Daoy (cell line): ENCODE measurements around the gene STX12. TPM values are rescaled to one million over a fixed set of nuclear protein-coding genes. Genes with fewer than 3 reads are reported as not detected.
A peak's percentile ranks its signal among the peaks of the same experiment; 100 is the strongest.
"Not testable (repeated sequence)": the region's sequence is repeated elsewhere in the genome, so short reads cannot be mapped to it uniquely, and the experiment has no call there.

ENCODE experiments used
- DNase-seq: peaks from one replicate; pipeline ENCODE4 v3.0.0-alpha.2; 2015; ENCODE audit warnings: low read depth
- total RNA-seq: library from RNA; depleted of rRNA; stranded (reverse); fragments of >200 nt; shearing (Covaris generic); gene quantifications from 2 replicates; pipeline ENCODE4 v1.2.3, GENCODE V29; 2014; rRNA removed

Gene STX12
- total RNA-seq, 1 experiment from 2014 or later = 36.8 TPM

DNA sequence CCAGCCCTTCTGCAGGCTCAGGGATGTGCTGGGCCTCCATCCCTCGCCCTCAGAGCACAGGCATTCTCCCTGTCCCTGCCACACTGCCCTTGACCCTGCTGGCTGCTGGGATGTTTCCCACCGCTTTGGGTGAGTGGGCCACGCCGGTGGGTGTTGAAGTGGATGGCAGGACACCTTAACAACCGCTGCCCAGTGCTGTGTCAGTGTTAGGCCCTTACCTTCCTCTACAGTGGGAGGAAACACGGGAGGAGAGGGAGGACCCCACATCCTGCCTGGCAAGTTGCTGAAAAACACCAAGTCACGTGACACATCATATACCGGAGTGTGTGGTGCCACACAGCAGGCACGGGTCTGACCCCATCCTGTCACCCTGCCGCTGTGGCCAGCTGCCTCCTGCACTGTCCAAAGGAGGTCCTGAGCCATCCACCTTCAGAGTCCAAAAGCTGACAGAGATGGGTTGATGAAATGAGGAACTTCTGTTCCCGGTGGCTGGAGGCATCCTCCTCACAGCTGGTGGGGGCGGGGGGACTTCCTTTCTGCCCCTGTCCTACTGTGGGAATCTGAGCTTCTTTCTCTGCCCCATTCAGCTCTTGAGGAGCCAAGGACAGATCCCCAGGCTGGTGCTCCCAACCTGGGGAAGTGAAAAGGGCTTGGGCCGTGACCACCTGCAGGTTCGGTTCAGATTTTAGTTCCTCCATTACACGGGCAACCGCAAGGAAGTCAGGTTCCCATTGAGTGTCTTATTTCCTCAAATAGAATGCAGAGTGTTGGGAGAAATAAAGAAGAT lies 96.1 kb downstream of the STX12 start:
- no peak for DNase-seq

DNA sequence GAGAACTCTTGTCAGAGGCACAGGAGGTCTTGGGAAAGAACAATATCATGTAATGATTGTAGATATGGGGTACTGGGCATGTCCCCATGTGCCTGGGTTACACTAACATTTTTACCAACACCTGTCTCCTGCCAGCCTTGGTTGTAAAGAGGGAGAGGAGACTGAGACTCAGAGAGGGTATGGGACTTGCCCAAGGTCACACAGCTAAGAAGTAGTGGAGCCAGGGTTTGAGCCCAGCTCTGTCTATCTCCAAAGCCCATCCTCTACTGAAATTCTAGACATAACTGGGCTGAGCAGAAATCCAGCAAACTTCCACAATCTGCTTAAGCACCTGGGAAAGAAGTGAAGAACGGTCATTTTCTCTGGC lies 96.7 kb downstream of the STX12 start:
- DNase-seq = no peak

DNA sequence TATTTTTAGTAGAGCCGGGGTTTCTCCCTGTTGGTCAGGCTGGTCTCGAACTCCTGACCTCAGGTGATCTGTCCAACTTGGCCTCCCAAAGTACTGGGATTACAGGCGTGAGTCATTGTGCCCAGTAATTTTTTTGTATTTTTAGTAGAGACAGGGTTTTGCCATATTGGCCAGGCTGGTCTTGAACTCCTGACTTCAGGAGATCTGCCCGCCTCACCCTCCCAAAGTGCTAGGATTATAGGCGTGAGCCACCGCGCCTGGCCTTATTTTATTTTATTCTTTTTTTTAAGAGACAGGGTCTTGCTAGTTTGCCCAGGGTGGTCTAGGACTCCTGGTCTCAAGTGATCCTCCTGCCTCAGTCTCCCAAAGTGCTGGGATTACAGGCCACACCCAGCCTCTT lies 98.1 kb downstream of the STX12 start:
- DNase-seq = not testable (repeated sequence)

DNA sequence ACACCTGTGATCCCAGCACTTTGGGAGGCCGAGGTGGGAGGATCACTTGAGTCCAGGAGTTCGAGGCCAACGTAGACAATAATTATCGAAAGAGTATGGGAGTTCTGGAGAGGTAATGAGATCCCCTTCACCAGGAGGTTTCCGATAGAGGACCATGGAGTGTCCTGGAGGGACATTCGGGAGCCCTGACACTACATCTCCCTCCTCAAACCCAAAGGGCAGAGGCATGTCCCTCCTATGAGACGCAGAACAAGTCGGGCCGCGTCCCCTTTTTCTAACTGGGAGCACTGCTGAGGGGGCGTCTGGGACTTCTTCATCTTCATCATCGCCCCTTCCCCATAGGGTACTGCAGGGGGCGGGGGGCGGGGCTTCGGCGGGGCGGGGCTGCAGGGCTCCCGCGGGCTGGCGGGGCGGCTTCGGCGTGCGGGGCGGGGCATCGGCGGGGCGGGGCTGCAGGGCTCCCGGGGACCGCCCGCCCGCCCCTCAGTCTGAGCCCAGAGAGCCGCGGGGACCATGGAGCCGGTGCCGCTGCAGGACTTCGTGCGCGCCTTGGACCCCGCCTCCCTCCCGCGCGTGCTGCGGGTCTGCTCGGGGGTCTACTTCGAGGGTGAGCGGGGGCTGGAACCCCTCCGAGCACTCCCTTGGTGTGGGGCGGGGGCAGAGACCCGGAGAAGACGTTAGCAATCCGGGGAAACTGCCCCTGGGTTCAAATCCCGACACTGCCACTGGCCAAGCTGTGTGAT lies 99.2 kb downstream of the STX12 start, which contains the start of gene THEMIS2:
TSS of gene THEMIS2 (plus strand) at position 486 of the 743 bp plus-strand sequence. CDS start at position 514, 28 bp downstream.
- peak; percentile 78 for DNase-seq

DNA sequence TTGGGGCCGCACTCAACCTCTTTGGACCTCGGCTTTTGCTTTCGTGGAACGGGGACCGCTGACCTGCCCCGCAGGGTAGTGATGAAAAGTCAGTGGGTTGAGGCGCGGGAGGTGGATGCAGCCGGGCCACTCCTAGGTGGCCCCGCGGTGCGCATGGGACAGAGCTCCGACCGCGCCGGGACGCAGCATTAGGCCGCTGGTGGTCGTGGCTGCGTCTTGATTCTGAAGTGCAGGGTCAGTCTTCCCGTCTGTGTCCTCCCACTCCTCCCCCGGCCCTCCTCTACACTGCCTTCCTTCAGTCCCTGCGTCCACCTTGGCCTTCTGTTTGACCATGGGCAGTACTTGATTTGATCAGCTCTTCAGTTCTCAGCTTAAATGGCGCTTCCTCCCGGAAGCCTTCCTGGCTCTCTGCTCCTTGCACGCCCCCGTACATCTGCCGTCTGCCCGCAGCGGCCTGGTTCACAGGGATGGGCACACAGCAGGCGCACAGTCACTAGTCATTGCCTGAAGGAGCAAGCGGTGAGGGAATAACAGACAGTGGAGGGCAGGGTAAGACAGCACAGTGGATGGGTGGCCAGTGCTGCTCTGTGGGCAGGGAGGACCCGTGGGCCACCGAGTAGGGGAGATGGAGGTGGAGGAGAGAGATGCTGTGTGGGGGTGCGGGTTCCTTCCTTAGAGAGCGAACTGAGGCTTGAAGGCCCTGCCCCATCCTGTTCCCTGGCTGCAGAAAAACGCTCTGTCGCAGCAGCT lies 100.0 kb downstream of the STX12 start:
- peak; percentile 61 for DNase-seq

DNA sequence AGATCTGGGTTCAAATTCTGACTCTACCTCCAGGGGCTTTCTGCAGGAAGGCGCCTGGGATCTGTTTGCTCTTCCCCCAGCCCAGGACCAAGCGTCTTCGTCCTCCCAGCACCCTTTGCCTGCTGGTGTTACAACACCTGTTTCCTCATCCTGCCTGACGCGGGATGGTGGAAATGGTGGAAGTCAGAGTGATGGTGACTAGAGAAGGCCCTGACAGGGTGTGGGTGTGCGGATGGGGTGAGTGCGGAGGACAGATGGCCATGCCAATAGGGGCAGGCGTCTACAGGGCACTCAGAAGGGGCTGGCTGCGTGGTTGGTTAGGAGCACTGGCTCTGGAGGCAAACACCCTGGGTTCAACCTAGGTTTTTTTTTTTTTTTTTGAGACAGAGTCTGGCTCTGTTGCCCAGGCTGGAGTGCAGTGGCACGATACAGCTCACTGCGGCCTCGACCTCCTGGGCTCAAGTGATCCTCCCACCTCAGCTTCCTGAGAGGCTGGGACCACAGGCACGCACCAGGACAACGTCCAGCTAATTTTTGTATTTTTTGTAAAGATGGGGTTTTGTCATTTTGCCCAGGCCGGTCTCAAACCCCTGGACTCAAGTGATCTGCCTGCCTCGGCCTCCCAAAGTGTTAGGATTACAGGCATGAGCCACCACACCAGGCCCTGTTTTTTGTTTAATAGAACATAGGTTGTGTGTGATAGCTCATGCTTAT lies 100.8 kb downstream of the STX12 start:
- no peak for DNase-seq

Other genes starting within 250 kb of the STX12 start
- 3.8 and 4.7 TPM in 2 replicates for gene AHDC1, start 169.1 kb upstream of the STX12 start, total RNA-seq
- not detected in 2 replicates for gene FGR, start 138.0 kb upstream of the STX12 start, total RNA-seq
- gene IFI6, start 101.0 kb upstream of the STX12 start, total RNA-seq = 12.7 and 20.3 TPM in 2 replicates
- 7.9 and 8.9 TPM in 2 replicates for gene FAM76A, start 47.3 kb upstream of the STX12 start, total RNA-seq
- gene PPP1R8, start 57.6 kb downstream of the STX12 start, total RNA-seq = 53.6 and 60.0 TPM in 2 replicates
- gene THEMIS2, start 99.3 kb downstream of the STX12 start, total RNA-seq = 1.8 and 4.3 TPM in 2 replicates
- gene RPA2, start 141.4 kb downstream of the STX12 start, total RNA-seq = 130 and 131 TPM in 2 replicates
- 0.86 TPM in 1 of 2 replicates, not detected in the other for gene SMPDL3B, start 161.8 kb downstream of the STX12 start, total RNA-seq
- 1.7 and 2.2 TPM in 2 replicates for gene XKR8, start 186.8 kb downstream of the STX12 start, total RNA-seq